DOHH2 (cell line): ENCODE data around the gene AUNIP.

Experiments
- EZH2phosphoT487 ChIP-seq: fragments of 200-600 bp; sonication (generic); IDR thresholded peaks from 2 replicates; pipeline ENCODE4 v1.6.1; 2017; ENCODE audit warnings: borderline replicate concordance, mild to moderate bottlenecking, antibody characterized with exemption, low read length, moderate library complexity, mixed read lengths
- TF ChIP-seq, protein P1 (sequence below): fragments of 200-600 bp; sonication (generic); IDR thresholded peaks from one replicate; pipeline ENCODE4 v1.5.1; 2014; ENCODE audit warnings: antibody characterized with exemption, mild to moderate bottlenecking, low read depth, low read length; ENCODE audit not compliant: poor library complexity, severe bottlenecking

DNA sequence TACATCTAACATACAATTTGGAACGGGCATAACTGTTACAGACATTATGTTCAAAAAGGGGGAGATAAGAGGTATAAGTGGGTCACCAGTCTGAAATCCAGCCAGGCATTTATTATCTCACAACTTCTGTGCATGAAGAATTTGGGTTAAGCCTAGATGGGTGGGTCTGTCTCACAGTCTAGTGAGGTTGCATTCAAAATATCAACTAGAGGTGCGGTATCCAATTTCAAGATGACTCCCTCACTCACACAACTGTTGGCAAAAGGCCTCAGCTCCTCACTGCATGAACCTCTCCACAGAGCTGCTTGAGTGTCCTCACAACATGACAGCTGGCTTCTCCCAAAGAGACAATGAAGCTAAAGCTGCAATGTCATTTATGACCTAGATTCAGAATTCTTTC lies 4.7 kb downstream of the AUNIP start:
- TF ChIP-seq, protein P1, sequence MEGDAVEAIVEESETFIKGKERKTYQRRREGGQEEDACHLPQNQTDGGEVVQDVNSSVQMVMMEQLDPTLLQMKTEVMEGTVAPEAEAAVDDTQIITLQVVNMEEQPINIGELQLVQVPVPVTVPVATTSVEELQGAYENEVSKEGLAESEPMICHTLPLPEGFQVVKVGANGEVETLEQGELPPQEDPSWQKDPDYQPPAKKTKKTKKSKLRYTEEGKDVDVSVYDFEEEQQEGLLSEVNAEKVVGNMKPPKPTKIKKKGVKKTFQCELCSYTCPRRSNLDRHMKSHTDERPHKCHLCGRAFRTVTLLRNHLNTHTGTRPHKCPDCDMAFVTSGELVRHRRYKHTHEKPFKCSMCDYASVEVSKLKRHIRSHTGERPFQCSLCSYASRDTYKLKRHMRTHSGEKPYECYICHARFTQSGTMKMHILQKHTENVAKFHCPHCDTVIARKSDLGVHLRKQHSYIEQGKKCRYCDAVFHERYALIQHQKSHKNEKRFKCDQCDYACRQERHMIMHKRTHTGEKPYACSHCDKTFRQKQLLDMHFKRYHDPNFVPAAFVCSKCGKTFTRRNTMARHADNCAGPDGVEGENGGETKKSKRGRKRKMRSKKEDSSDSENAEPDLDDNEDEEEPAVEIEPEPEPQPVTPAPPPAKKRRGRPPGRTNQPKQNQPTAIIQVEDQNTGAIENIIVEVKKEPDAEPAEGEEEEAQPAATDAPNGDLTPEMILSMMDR = no peak
- TF ChIP-seq EZH2phosphoT487 = no peak
